Neural progenitor cell (in vitro differentiated cells): ENCODE measurements around the gene RB1. TPM values are rescaled to one million over a fixed set of nuclear protein-coding genes. Genes with fewer than 3 reads are reported as not detected.

Experiments
- DNase-seq: peaks from one replicate; pipeline ENCODE4 v3.0.0-alpha.2; 2016; ENCODE audit warnings: low spot score
- H2AFZ ChIP-seq: fragments of 200-600 bp; sonication (generic); replicated peaks from 2 replicates; pipeline ENCODE4 v1.6.1; 2016; ENCODE audit warnings: antibody characterized with exemption
- H3F3A ChIP-seq: fragments of 200-600 bp; sonication (generic); 2 replicates; pipeline ENCODE4 v1.6.1; 2016; ENCODE audit warnings: antibody characterized with exemption, low read depth
- H3K27ac ChIP-seq: fragments of 200-600 bp; sonication (generic); 2 replicates; pipeline ENCODE4 v1.5.1; 2016; ENCODE audit warnings: mild to moderate bottlenecking
- H3K27me3 ChIP-seq: fragments of 200-600 bp; sonication (generic); 2 replicates; pipeline ENCODE4 v1.6.1; 2016; ENCODE audit warnings: mild to moderate bottlenecking, moderate library complexity
- H3K36me3 ChIP-seq: fragments of 200-600 bp; sonication (generic); 2 replicates; pipeline ENCODE4 v1.5.1; 2016
- H3K4me1 ChIP-seq: fragments of 200-600 bp; sonication (generic); 2 replicates; pipeline ENCODE4 v1.6.1; 2016; ENCODE audit warnings: mixed run types
- H3K4me2 ChIP-seq: fragments of 200-600 bp; sonication (generic); 2 replicates; pipeline ENCODE4 v1.6.1; 2016
- H3K4me3 ChIP-seq: fragments of 200-600 bp; sonication (generic); 2 replicates; pipeline ENCODE4 v1.5.1; 2016
- H3K79me2 ChIP-seq: fragments of 200-600 bp; sonication (generic); 2 replicates; pipeline ENCODE4 v1.6.1; 2016; ENCODE audit warnings: low read depth
- H3K9ac ChIP-seq: fragments of 200-600 bp; sonication (generic); 2 replicates; pipeline ENCODE4 v1.6.1; 2016
- H3K9me3 ChIP-seq: fragments of 200-600 bp; sonication (generic); 2 replicates; pipeline ENCODE4 v1.5.1; 2016; ENCODE audit warnings: low read depth
- H4K20me1 ChIP-seq: fragments of 200-600 bp; sonication (generic); 2 replicates; pipeline ENCODE4 v1.6.1; 2016; ENCODE audit warnings: low read depth
- H3K27ac Mint-ChIP-seq: 3 replicates; pipeline ENCODE4 v1.8.0; 2021; ENCODE audit warnings: mixed read lengths
- H3K27me3 Mint-ChIP-seq: 2 replicates; pipeline ENCODE4 v1.8.0; 2022; ENCODE audit warnings: low read depth, mild to moderate bottlenecking, inconsistent platforms, moderate library complexity, mixed read lengths; ENCODE audit not compliant: insufficient read depth
- H3K36me3 Mint-ChIP-seq: 3 replicates; pipeline ENCODE4 v1.8.0; 2021; ENCODE audit warnings: mixed read lengths
- H3K4me1 Mint-ChIP-seq: 3 replicates; pipeline ENCODE4 v1.8.0; 2021; ENCODE audit warnings: mixed read lengths
- H3K4me3 Mint-ChIP-seq: 3 replicates; pipeline ENCODE4 v1.8.0; 2021; ENCODE audit warnings: mild to moderate bottlenecking, moderate library complexity, mixed read lengths
- H3K9me3 Mint-ChIP-seq: 3 replicates; pipeline ENCODE4 v1.8.0; 2020; ENCODE audit warnings: mixed read lengths
- CTCF ChIP-seq: fragments of 200-600 bp; sonication (generic); IDR thresholded peaks from 2 replicates; pipeline ENCODE4 v1.5.1; 2017; ENCODE audit warnings: antibody characterized with exemption, mild to moderate bottlenecking
- EZH2 ChIP-seq: fragments of 200-600 bp; sonication (generic); IDR thresholded peaks from 2 replicates; pipeline ENCODE4 v1.6.1; 2017; ENCODE audit warnings: antibody characterized with exemption, mild to moderate bottlenecking, moderate library complexity
- EZH2phosphoT487 ChIP-seq: fragments of 200-600 bp; sonication (generic); IDR thresholded peaks from 2 replicates; pipeline ENCODE4 v1.6.1; 2017; ENCODE audit warnings: antibody characterized with exemption
- total RNA-seq: library from RNA; depleted of rRNA; stranded (reverse); fragments of >200 nt; gene quantifications from 2 replicates; pipeline ENCODE4 v1.2.3, GENCODE V29; 2015; ENCODE audit warnings: low replicate concordance

Gene RB1
- total RNA-seq, 1 donor from 2014 or later: 39.5 TPM

GRCh38 chr13:48281556-48281955, 22.0 kb upstream of the RB1 start:
- H3K9me3 ChIP-seq: no peaks in the 10 kb centered on the region
- TF ChIP-seq CTCF (no peak), EZH2 (no peak), EZH2phosphoT487 (no peak)
- no peaks in the 10 kb centered on the region for H3K79me2 ChIP-seq
- H3K4me1 ChIP-seq: no peaks in the 10 kb centered on the region
- Mint-ChIP-seq H3K27ac (no peak overlapping the region), H3K4me3 (no peak overlapping the region), H3K36me3 (no peaks in the 10 kb centered on the region), H3K4me1 (no peaks in the 10 kb centered on the region), H3K27me3 (no peaks in the 10 kb centered on the region), H3K9me3 (no peaks in the 10 kb centered on the region)
- no peaks in the 10 kb centered on the region for H3K36me3 ChIP-seq
- H3K27me3 ChIP-seq: no peaks in the 10 kb centered on the region
- no peaks in the 10 kb centered on the region for H3F3A ChIP-seq
- no peak overlapping the region for H3K9ac ChIP-seq
- H3K4me3 ChIP-seq: no peak overlapping the region
- H3K4me2 ChIP-seq: no peak overlapping the region
- H3K27ac ChIP-seq: no peak overlapping the region
- H4K20me1 ChIP-seq: no peaks in the 10 kb centered on the region
- DNase-seq: no peak
- no peak overlapping the region for H2AFZ ChIP-seq

DNA sequence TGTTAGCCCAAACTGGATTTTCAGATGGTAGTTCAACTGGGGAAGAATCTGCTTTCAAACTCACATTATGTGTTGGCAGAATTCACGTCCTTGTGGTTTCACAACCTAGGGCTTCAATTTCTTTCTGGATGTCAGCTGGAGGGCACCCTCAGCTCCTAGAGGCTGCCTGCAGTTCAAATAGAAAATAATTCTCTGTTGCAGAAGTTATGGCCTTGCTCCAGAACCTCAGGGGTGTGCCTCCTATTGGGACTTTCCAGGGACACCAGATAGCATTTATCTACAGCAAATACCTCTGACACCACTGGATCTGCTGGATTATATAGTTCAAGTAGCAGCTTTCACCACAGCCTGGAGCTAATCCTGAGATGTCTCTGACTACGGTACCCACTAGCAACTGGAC, 11.8 kb upstream of the RB1 start:
- no peaks in the 10 kb centered on the region for H3K27me3 Mint-ChIP-seq
- H3K4me2 ChIP-seq: no peak overlapping the region

DNA sequence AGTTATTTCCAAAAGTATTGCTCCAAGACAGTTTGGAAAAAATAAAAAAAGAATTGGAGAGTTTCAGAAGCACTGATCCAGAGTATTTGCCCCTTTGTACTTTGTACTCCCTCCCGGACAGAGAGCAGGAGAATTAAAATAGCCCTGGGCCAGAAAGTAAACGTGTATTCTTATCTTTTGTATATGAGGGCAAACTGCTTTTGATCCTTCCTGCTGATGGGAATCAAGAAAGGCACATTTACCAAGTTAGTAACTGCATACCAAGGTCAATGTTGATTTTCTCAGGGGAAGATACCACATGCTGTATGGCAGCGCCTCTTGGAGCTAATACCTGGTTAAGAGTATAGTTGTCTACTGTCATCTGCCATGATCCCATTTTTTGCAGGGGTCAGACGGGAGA, 10.9 kb upstream of the RB1 start:
- no peak overlapping the region for H3K27ac Mint-ChIP-seq
- no peak for DNase-seq
- no peaks in the 10 kb centered on the region for H3K9me3 Mint-ChIP-seq
- Histone ChIP-seq H3K4me2 (no peak overlapping the region), H3K4me3 (no peak overlapping the region), H3K9ac (no peak overlapping the region), H3K27ac (no peak overlapping the region), H3K9me3 (no peaks in the 10 kb centered on the region), H2AFZ (no peak overlapping the region), H4K20me1 (no peaks in the 10 kb centered on the region), H3K79me2 (no peaks in the 10 kb centered on the region), H3K36me3 (no peaks in the 10 kb centered on the region), H3F3A (no peaks in the 10 kb centered on the region), H3K27me3 (no peaks in the 10 kb centered on the region), H3K4me1 (no peaks in the 10 kb centered on the region)
- no peak overlapping the region for H3K4me3 Mint-ChIP-seq
- no peaks in the 10 kb centered on the region for H3K36me3 Mint-ChIP-seq
- no peak for TF ChIP-seq EZH2phosphoT487
- no peak for TF ChIP-seq EZH2
- TF ChIP-seq CTCF: no peak
- peaks cover 1% of the 10 kb centered on the region for H3K4me1 Mint-ChIP-seq
- H3K27me3 Mint-ChIP-seq: no peaks in the 10 kb centered on the region

More for the DNA sequence above, 11.8 kb upstream of the RB1 start:
- Histone ChIP-seq H2AFZ (no peak overlapping the region), H3K4me1 (no peaks in the 10 kb centered on the region), H3K9ac (no peak overlapping the region), H4K20me1 (no peaks in the 10 kb centered on the region), H3K4me3 (no peak overlapping the region), H3K9me3 (no peaks in the 10 kb centered on the region), H3K36me3 (no peaks in the 10 kb centered on the region), H3F3A (no peaks in the 10 kb centered on the region), H3K27ac (no peak overlapping the region), H3K79me2 (no peaks in the 10 kb centered on the region), H3K27me3 (no peaks in the 10 kb centered on the region)
- TF ChIP-seq CTCF (no peak), EZH2phosphoT487 (no peak), EZH2 (no peak)
- no peak for DNase-seq
- H3K4me1 Mint-ChIP-seq: no peaks in the 10 kb centered on the region
- H3K36me3 Mint-ChIP-seq: no peaks in the 10 kb centered on the region
- no peaks in the 10 kb centered on the region for H3K9me3 Mint-ChIP-seq
- no peak overlapping the region for H3K4me3 Mint-ChIP-seq
- no peak overlapping the region for H3K27ac Mint-ChIP-seq

GRCh38 chr13:48294653-48295052, 8.9 kb upstream of the RB1 start:
- no peaks in the 10 kb centered on the region for H3K27me3 ChIP-seq
- no peaks in the 10 kb centered on the region for H3K36me3 Mint-ChIP-seq
- H3K4me2 ChIP-seq: no peak overlapping the region
- no peaks in the 10 kb centered on the region for H3K9me3 Mint-ChIP-seq
- no peaks in the 10 kb centered on the region for H3K9me3 ChIP-seq
- H3K27ac Mint-ChIP-seq: no peak overlapping the region
- DNase-seq: no peak
- no peaks in the 10 kb centered on the region for H4K20me1 ChIP-seq
- no peak overlapping the region for H2AFZ ChIP-seq
- no peak overlapping the region for H3K4me3 ChIP-seq
- H3K9ac ChIP-seq: no peak overlapping the region
- H3K4me1 Mint-ChIP-seq: peaks cover 3% of the 10 kb centered on the region
- H3K79me2 ChIP-seq: no peaks in the 10 kb centered on the region
- no peaks in the 10 kb centered on the region for H3K36me3 ChIP-seq
- H3K4me1 ChIP-seq: no peaks in the 10 kb centered on the region
- H3K27me3 Mint-ChIP-seq: no peaks in the 10 kb centered on the region
- H3K27ac ChIP-seq: no peak overlapping the region
- TF ChIP-seq CTCF (no peak), EZH2phosphoT487 (no peak), EZH2 (no peak)
- H3F3A ChIP-seq: no peaks in the 10 kb centered on the region
- H3K4me3 Mint-ChIP-seq: no peak overlapping the region
